Left ventricle myocardium superior (tissue), 1 donor: ENCODE results near the gene PTPN18. TPM values are rescaled to one million over a fixed set of nuclear protein-coding genes. Genes with fewer than 3 reads are reported as not detected.

Experiments
- ATAC-seq: fragments of 200-7000 bp; cut with Tn5 transposase; one replicate; pipeline ENCODE4 v1.9.1; 2020; ENCODE audit warnings: mild to moderate bottlenecking, moderate library complexity
- DNase-seq: peaks from one replicate; pipeline ENCODE4 v3.0.0-alpha.2; 2020
- intact Hi-C: fragments of 100-400 bp; cut with micrococcal nuclease; formaldehyde crosslinking; loops from one replicate; pipeline ENCODE4 v1.11.0; 2022
- total RNA-seq: library from RNA; stranded (reverse); fragmentation: NEBNext Ultra II Directional; extraction: Animal tissue kit (Norgen Biotek cat#: 25700); gene quantifications from one replicate; pipeline ENCODE4 v1.2.1, GENCODE V29; 2021
- donor health status: DM: no; HTN: yes; CAD: no; lungs with severe emphysema.

PTPN18 gene
- total RNA-seq, 1 donor from 2014 or later: 12.5 TPM

DNA sequence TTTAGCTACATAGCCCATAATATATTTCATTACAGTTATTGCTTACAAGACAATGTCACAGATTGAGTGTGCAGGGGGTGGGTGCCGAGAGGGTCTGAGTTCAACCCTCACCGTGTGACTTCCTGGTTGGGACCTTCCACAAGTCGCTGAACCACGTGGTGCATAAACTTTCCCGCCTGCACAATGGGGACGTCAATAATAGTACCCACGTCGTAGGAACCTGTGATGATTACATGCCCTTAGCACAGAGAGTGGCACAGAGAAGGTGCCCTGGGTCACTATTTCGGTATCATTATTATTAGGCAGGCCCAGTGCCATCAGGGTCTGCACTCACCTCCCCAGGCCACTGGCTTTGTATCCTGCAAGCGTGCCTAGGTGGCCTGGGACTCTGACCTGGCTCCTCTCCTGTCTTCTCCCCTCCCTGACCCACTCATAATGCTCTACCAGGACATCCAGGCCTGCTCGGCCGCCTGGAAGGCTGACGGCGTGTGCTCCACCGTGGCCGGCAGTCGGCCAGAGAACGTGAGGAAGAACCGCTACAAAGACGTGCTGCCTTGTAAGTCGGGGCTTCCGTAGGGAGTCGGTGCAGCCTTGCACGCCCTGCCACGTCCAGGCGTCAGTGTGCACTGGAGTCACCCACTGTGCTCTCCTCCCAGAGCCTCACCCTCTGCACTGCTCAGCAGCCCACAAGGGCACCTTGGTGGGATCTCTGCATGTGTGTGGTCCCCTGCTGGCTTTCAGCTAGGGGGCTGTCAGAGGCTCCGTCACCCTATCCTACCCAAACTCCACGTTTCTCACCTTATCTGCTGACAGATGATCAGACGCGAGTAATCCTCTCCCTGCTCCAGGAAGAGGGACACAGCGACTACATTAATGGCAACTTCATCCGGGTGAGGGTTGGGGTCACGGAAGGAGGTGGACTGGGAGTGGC, 2.8 kb downstream of the PTPN18 start:
- intact Hi-C loops: no loop called here
- DNase-seq (no peak), ATAC-seq (no peak)

DNA sequence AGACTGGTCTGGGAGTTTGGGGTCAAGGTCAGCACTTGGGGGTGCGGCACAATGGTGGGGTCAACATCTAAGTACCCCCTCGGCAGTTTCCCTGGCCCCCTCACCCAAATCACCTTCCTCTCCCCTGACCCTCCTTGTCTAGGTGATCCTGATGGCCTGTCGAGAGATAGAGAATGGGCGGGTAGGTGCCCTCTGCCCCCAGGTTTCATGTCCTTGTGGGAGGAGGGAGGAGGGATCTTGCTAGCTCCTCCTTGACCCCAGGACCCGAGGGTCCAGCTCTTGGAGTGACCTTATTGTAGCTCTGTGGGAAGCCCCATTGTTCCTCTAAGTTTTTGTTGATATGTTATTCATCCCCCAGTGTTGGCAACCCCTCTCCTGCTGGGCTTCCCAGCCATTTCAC, 3.6 kb downstream of the PTPN18 start:
- intact Hi-C loops: no loop called here
- ATAC-seq (no peak), DNase-seq (no peak)

DNA sequence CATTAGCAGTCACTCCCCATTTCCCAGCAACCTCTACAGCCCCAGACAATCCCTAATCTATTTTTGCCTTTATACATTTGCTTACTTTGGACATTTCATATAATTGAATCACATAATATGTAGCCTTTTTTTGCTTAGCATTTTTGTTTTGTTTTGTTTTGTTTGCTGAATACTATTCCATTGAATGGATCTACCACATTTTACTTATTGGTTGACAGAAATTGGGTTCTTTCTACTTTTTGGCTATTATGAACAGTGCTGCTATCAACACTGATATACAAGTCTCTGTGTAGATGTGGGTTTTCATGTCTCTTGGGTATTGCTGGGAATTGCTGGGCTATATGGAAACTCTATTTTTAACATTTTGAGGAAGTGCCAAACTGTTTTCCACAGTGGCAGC, 7.6 kb downstream of the PTPN18 start:
- no peak for ATAC-seq
- intact Hi-C loops: no loop called here
- no peak for DNase-seq

DNA sequence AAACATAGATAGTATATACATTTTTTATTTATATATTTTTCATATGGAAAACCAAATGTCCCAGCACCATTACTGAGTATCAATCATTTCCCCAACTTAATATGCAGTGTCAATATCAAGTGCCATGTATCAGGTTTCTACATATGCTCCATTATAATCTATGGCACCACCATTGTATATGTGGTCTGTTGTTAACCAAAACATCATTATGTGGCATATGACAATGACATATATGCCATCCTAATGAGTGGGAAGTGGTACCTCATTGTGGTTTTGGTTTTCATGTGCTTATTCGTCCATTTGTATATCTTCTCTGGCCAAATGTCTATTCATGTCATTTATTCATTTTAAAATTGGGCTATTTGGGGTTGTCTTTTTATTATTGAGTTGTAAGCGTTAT, 9.2 kb downstream of the PTPN18 start:
- no peak for DNase-seq
- intact Hi-C loops: no loop called here
- ATAC-seq: no peak

DNA sequence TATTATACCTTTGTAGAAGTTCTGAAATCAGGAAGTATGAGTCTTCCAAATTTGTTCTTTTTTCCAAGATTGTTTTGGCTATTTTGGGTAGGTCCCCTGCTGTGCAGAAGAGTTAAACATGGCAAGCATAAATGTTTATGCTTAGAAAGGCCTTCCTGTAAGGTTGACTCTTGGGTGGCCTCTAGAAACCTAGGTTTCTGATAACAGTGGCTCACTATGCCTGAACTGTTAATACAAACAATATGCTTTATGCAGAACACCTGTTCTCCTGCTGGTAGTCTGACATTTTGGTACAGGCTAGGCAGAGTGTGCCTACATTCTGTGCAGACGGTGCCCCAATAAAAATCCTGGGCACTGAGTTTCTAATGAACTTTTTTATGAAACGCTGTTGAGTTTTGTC, 10.1 kb downstream of the PTPN18 start:
- ATAC-seq (no peak), DNase-seq (no peak)
- intact Hi-C loops: no loop called here

DNA sequence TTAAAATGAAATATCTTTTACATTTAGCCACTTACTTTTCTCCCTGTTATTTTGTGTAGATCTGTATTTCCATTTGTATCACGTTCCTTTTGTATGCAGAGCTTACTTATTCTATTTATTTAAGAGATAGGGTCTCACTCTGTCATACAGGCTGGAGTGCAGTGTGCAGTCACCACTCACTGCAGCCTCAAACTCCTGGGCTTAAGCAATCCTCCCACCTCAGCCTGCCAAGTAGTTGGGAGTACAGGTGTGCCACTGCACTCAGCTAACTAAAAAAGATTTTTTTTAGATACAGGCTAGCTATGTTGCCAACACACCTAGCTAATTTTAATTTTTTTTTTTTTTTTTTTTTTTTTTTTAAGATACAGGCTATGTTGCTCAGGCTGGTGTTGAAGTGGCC, 10.9 kb downstream of the PTPN18 start:
- no peak for ATAC-seq
- DNase-seq: no peak
- intact Hi-C loops: no loop called here

DNA sequence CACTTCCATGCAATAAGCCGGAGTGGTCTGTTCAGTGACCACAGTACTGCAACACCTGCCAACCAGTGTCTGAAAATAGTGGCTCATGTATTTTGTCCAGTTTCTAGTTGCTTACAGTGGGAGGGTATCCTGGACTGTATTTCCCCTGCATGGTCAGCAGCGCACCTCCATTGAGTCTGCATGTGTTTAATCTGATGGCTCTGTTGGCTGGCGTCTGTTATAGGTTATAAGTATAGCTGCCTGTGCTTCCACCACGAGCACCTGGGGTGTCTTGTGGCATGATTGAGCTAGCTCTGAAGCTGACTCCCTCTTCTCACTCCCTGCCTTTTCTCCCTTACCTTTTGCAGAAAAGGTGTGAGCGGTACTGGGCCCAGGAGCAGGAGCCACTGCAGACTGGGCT, 12.9 kb downstream of the PTPN18 start:
- intact Hi-C loops: no loop called here
- no peak for DNase-seq
- ATAC-seq: no peak

DNA sequence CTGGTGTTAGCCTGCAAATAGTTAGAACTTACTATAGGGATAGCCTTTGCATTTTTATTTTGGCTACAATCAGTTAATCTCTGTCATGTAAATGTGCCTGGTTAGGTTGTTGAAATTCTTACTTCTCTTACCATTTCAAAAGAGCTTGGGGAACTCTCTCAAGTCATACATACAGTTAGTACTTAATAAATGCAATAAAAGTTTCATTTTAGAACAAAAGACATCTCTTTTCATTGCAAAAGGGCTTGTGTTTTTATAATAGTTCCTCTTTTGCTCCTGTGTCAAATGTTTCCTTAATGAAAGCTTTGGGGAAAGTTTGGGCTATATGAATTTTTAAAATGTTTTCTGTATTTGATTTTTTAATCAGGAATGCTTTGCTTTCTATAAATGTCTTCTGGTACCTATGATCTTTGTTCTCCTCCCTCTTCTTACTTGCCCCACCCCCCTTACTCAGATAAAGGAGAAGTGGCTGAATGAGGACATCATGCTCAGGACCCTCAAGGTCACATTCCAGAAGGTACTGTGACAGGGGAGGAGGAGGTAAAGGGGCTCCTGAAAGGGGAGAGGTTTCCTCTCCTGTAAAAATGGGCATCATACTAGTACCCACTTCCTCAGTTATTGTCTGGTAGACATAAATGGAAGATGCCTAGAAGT, 13.6 kb downstream of the PTPN18 start:
- DNase-seq: no peak
- no peak for ATAC-seq
- intact Hi-C loops: no loop called here

DNA sequence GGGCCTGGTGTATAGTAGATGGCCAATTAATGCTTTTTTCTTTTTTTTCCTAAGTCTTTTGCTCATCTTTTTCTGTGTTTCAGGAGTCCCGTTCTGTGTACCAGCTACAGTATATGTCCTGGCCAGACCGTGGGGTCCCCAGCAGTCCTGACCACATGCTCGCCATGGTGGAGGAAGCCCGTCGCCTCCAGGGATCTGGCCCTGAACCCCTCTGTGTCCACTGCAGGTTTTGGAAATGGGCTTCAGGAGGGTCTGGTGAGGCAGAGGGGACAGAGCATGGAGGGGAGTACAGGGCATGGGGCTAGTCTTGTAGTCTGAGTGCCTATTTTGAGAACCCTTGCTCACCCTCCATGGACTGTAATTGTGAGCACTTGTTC, 14.1 kb downstream of the PTPN18 start:
- no peak for ATAC-seq
- intact Hi-C loops: no loop called here
- DNase-seq: no peak

DNA sequence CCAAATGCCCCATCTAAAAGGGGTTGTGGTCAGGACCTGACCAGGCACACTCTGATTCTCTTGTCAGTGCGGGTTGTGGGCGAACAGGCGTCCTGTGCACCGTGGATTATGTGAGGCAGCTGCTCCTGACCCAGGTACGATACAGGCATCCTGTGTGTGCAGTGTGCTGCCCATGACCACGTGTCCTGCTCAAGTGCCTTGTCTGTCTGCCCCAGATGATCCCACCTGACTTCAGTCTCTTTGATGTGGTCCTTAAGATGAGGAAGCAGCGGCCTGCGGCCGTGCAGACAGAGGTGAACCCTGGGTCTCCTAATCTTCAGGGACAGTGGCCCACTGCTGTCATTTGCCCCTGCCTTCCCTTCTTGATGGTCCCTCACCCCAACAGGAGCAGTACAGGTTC, 14.6 kb downstream of the PTPN18 start:
- ATAC-seq (no peak), DNase-seq (no peak)
- intact Hi-C loops: no loop called here

DNA sequence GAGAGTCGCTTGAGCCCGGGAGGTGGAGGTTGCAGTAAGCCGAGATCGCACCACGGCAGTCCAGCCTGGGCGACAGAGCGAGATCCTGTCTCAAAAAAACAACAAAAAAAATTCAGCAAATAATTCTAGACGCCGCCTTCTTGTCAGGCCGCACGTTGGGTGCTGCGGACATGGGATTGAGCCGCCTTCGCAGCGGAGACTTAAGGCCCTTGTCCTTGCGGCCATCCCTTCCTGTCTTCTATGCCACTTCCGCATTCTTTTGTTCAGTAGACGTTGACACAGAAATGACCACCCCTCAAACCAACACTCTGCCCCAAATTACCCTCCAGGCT, 15.8 kb downstream of the PTPN18 start:
- peak; percentile 45 for ATAC-seq
- peak; percentile 44 for DNase-seq
- intact Hi-C loops: no loop called here

DNA sequence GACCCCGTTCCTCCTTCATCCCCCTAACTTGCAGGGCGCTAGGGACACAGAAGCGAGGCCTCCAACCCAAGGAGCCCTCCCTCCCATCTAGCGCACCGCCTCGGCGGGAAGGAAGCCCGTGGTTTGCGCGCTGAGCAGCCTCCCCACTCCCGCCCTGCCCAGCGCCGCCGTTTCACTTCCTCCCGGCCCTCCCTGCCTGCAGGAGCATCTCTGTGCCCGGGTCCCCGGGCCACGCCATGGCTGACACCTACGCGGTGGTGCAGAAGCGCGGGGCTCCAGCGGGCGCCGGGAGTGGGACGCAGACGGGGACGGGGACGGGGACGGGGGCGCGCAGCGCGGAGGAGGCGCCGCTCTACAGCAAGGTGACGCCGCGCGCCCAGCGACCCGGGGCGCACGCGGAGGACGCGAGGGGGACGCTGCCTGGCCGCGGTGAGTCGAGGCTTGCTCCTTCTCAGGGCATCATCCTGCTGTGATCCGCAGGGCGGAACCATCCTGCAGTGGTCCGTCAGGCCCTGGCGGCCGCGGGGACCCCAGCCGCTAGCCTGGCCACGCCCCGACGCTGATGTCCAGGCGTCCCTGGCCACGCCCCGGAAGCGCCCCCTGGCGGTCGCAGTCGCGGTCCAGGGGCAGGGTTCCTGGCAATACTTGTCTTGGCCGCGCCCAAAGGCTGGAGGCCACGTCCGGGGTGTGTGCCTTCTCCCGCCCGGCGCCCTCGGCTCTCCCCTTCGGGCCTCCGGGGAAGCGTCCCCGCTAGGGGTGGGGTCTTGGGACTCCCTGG, 16.4 kb downstream of the PTPN18 start:
- peak; percentile 96 for ATAC-seq
- peak; percentile 96 for DNase-seq
- intact Hi-C loops: no loop called here

DNA sequence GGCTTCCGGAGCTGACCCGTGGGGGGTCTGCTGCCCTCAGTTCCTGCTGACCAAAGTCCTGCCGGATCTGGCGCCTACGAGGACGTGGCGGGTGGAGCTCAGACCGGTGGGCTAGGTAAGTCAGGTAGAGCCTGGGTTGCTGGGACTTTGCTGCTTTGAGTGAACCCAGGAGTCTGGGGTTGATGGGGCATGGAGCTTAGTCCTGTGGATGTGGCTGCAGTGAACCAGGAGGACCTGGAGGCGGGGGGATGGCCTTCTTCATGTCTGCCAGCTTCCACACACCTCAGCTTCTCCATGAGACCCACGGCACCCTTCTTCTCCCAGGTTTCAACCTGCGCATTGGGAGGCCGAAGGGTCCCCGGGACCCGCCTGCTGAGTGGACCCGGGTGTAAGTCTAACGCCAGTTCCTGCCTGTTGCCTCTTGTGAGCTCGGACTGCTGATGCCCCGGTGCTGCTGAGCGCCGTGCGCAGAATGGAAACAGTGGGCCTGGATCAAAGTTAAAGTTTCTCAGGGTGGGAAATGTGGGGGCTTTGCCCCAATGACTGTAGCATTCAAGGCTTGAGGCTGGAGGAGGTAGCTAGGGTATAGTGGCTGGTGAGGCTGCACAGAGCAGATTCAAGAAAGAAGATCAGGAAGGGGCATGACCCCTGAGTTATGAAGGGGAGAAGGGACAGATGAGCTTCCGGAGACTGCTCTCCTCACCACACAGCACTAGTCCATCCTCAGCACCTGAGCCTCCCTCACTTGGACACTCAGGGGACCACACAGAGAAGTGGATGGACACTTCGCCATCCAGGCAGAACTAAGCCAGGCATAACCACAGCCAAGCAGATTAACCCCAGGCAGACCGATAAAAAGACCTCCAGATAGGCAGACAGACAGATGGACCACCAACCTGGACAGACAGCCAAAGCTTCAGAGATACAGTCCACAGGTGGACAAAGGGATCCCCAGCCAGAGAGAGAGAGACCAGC, 17.3 kb downstream of the PTPN18 start:
- no peak for DNase-seq
- intact Hi-C loops: no loop called here
- no peak for ATAC-seq

DNA sequence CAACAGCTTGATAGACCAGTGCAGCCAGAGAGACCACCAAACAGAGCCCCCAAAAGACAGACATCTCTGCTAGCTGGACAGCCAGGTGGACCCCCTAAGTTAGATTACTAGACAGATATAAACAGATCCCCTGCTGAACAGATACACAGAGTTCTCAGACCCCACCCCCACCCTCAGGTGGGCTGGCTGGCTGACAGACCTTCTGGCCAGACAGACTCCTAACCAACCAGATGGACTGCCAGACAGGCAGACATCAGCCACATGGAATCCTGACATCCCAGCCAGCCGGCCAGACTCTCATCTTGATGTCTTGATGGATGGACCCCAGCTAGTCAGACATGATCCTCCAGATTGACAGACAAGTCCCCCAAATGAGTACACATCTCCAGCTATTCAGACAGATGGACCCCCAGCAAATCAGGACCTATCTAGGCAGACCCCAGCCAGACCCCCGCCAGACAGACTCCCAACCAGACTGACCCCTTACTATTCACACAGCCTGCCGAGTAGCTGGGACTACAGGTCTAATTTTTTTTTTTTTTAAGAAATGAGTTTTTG, 18.0 kb downstream of the PTPN18 start:
- intact Hi-C loops: no loop called here

DNA sequence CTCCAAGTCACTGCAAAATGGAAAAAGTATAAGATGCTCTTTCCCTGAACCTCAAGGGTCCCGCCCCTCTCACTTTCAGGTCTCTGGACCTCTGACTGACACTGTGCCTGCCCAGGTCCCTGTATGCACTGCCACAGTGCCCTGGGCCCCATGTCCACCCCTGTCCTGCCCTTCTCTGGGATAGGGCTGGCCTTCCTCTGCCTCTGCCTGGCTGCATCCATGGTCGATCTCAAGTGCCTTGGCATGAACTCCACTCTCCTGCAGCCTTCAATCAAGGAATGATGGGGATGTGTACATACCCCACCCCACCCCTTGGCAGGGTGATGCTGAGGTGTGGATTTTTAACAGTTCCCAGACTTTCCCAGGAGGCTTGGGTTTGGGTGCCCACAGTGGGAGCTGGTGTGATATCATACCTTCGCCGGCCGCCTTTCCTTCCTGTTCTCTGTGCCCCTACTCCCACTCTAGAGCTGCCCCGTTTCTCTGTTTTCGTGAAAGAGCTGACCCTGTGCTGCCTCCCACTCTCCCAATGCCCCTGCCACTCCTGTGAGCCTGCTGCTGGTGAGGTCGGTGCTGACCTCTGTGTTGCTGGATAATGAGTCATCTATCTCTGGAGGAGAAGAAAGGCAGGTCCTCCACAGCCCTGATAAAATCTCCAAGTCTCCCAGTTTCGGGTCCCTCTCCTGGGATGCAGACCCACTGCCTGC, 18.9 kb downstream of the PTPN18 start:
- intact Hi-C loops: no loop called here
- no peak for ATAC-seq
- no peak for DNase-seq

More for the DNA sequence above, 18.0 kb downstream of the PTPN18 start:
- ATAC-seq: no peak
- DNase-seq: no peak

DNA sequence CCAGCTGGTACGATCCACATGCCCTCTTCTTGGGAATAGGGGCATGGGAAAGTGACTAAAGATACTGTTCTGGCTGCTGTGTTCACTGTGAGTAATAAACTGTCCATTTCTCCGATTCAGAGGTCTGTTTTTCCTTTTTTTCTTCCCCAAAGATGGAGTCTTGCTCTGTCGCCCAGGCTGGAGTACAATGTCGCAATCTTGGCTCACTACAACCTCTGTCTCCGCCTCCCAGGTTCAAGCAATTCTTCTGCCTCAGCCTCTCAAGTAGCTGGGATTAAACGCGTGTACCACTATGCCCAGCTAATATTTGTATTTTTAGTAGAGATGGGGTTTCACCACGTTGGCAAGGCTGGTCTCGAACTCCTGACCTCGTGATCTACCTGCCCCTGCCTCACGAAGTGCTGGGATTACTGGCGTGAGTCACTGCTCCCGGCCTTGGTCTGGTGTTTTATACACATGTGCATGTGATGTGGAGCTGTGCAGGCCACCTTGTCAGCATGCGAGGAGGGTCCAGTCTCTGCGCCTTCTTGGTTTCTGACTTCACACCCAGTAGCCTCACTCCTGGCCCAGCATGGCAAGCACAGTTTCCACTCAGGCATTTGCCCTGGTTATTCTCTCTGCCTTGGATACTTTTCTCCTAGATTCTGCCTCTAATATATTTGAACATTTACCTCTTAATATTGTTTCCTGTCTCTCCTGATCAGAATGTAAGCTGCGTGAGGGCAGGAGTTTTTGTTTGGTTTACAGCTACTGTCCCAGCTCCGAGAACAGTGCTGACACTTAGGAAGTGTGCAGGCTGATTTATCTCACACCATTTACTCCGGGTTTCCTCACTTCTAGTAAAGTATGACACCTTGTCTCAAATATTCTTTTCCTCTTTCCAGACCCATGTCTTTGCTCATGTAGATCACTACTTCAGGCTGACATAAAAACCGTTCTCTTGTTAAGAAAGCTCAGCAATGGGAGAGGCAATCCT, 19.7 kb downstream of the PTPN18 start:
- DNase-seq: no peak
- ATAC-seq: no peak

More for the DNA sequence above, 19.7 kb downstream of the PTPN18 start:
- intact Hi-C loops: no loop called here
